HCT116 (cell line): Measurements from ENCODE around the gene SORCS2. TPM values are rescaled to one million over a fixed set of nuclear protein-coding genes. Genes with fewer than 3 reads are reported as not detected.

ENCODE experiments used
- ATAC-seq: fragments of 200-7000 bp; cut with Tn5 transposase; 2 replicates; pipeline ENCODE4 v1.9.1; 2020; ENCODE audit warnings: mild to moderate bottlenecking, moderate library complexity
- BruUV-seq: library from RNA; stranded (reverse); fragments of 400-500 nt; replicated peaks from 2 replicates; lab custom pipeline; 2021; lab: Mats Ljungman, UMichigan
- CTCF ChIA-PET: fragments of 300-600 bp; sonication (Branson Sonifier 250); formaldehyde crosslinking; loops from one replicate; lab custom pipeline; 2021; ENCODE audit warnings: antibody characterized with exemption; lab: Charles Lee
- POLR2A ChIA-PET: fragments of 300-600, 350-600 bp; sonication (Branson Sonifier 250); formaldehyde crosslinking; loops from one replicate; lab custom pipeline; 2021; ENCODE audit warnings: antibody characterized with exemption; lab: Charles Lee
- RAD21 ChIA-PET, 2 experiments: fragments of 300-600 bp; sonication (Branson Sonifier 250); formaldehyde crosslinking; loops; one replicate each; lab custom pipeline; 2023; ENCODE audit warnings: low total read pairs in 2 of 2; ENCODE audit not compliant: uncharacterized antibody in 2 of 2, unreplicated experiment in 2 of 2, low non-redundant PET in 1 of 2; lab: Charles Lee
- DNase-seq: peaks from one replicate; pipeline ENCODE4 v3.0.0-alpha.2; 2010; ENCODE audit warnings: low read depth, low spot score
- H2AFZ ChIP-seq: fragments of 200-600 bp; shearing (Covaris generic), sonication (generic); 2 replicates; pipeline ENCODE4 v1.6.1; 2017; ENCODE audit warnings: low read depth, mixed run types, mixed read lengths, antibody characterized with exemption, low read length; ENCODE audit not compliant: poor library complexity, severe bottlenecking
- H3K27ac ChIP-seq: 2 replicates; pipeline ENCODE4 v1.5.1; 2012; ENCODE audit warnings: low read depth, low read length
- H3K27me3 ChIP-seq: fragments of 200-600 bp; sonication (generic); 2 replicates; pipeline ENCODE4 v1.6.1; 2016; ENCODE audit warnings: mixed run types, low read length, mixed read lengths; ENCODE audit not compliant: insufficient read depth
- H3K36me3 ChIP-seq, 2 experiments: fragments of 200-500 bp in 1 of 2; fragments of 200-600 bp in 1 of 2; sonication (Bioruptor generic) in 1 of 2; sonication (generic) in 1 of 2; 2 replicates each; pipeline versions ENCODE4 v1.5.1 to v1.6.1; 2014 to 2016; ENCODE audit warnings: low read length in 2 of 2, inconsistent platforms in 1 of 2, mixed read lengths in 1 of 2, mixed run types in 1 of 2; ENCODE audit not compliant: insufficient read depth in 2 of 2, control insufficient read depth in 1 of 2
- H3K4me1 ChIP-seq, 2 experiments: fragments of 200-600 bp in 1 of 2; sonication (generic) in 1 of 2; 2 replicates each; pipeline versions ENCODE4 v1.5.1 to v1.6.1; 2012 to 2017; ENCODE audit warnings: low read length in 2 of 2, inconsistent platforms in 1 of 2, mild to moderate bottlenecking in 1 of 2, mixed read lengths in 1 of 2, mixed run types in 1 of 2, moderate library complexity in 1 of 2; ENCODE audit not compliant: insufficient read depth in 2 of 2, control insufficient read depth in 1 of 2
- H3K4me2 ChIP-seq: fragments of 200-600 bp; sonication (generic); 2 replicates; pipeline ENCODE4 v1.6.1; 2017; ENCODE audit warnings: mixed run types, low read length, mixed read lengths
- H3K4me3 ChIP-seq, 2 experiments: fragments of 200-600 bp in 1 of 2; sonication (generic) in 1 of 2; replicated peaks in 1 of 2; 2 replicates each; pipeline ENCODE4 v1.5.1; 2011 to 2016; ENCODE audit warnings: low read length in 2 of 2, control low read depth in 1 of 2, low read depth in 1 of 2, mild to moderate bottlenecking in 1 of 2, mixed read lengths in 1 of 2, mixed run types in 1 of 2
- H3K79me2 ChIP-seq: fragments of 200-600 bp; sonication (generic); 2 replicates; pipeline ENCODE4 v1.6.1; 2017; ENCODE audit warnings: mild to moderate bottlenecking, mixed run types, low read length, moderate library complexity, mixed read lengths; ENCODE audit not compliant: insufficient read depth
- H3K9ac ChIP-seq: fragments of 200-600 bp; sonication (generic); 2 replicates; pipeline ENCODE4 v1.6.1; 2016; ENCODE audit warnings: low read length, mixed read lengths
- H3K9me2 ChIP-seq: fragments of 200-600 bp; sonication (generic), shearing (Covaris generic); 2 replicates; pipeline ENCODE4 v1.6.1; 2017; ENCODE audit warnings: mixed run types, mild to moderate bottlenecking, moderate library complexity; ENCODE audit not compliant: insufficient read depth
- H3K9me3 ChIP-seq, 2 experiments: fragments of 200-500 bp in 1 of 2; fragments of 200-600 bp in 1 of 2; sonication (Bioruptor generic) in 1 of 2; sonication (generic) in 1 of 2; 2 replicates each; pipeline ENCODE4 v1.6.1; 2014 to 2017; ENCODE audit warnings: low read length in 2 of 2, mixed read lengths in 2 of 2, inconsistent platforms in 1 of 2, low read depth in 1 of 2, mild to moderate bottlenecking in 1 of 2, mixed run types in 1 of 2, moderate library complexity in 1 of 2; ENCODE audit not compliant: control insufficient read depth in 1 of 2, insufficient read depth in 1 of 2
- H4K20me1 ChIP-seq: fragments of 200-600 bp; sonication (generic), shearing (Covaris generic); 2 replicates; pipeline ENCODE4 v1.6.1; 2017; ENCODE audit warnings: mixed run types, mild to moderate bottlenecking, moderate library complexity; ENCODE audit not compliant: insufficient read depth
- CBX3 ChIP-seq: IDR thresholded peaks from 2 replicates; pipeline ENCODE4 v1.6.1; 2012; ENCODE audit warnings: low read depth
- CEBPB ChIP-seq: IDR thresholded peaks from 2 replicates; pipeline ENCODE4 v1.6.1; 2012; ENCODE audit warnings: low read depth
- EGR1 ChIP-seq: IDR thresholded peaks from 2 replicates; pipeline ENCODE4 v1.6.1; 2012; ENCODE audit warnings: low read depth
- ELF1 ChIP-seq: IDR thresholded peaks from 2 replicates; pipeline ENCODE4 v1.6.1; 2012; ENCODE audit warnings: low read depth, borderline replicate concordance
- EZH2 ChIP-seq: fragments of 200-600 bp; sonication (generic); IDR thresholded peaks from 2 replicates; pipeline ENCODE4 v1.6.1; 2017; ENCODE audit warnings: antibody characterized with exemption, mixed run types
- EZH2phosphoT487 ChIP-seq: fragments of 200-600 bp; IDR thresholded peaks from 2 replicates; pipeline ENCODE4 v1.6.1; 2018; ENCODE audit warnings: antibody characterized with exemption, borderline replicate concordance
- FOSL1 ChIP-seq: IDR thresholded peaks from 2 replicates; pipeline ENCODE4 v1.6.1; 2012; ENCODE audit warnings: low read depth
- JUND ChIP-seq: IDR thresholded peaks from 2 replicates; pipeline ENCODE4 v1.6.1; 2012
- POLR2A ChIP-seq: IDR thresholded peaks from 2 replicates; pipeline ENCODE4 v1.7.0; 2011; ENCODE audit warnings: borderline replicate concordance; ENCODE audit not compliant: insufficient read depth, insufficient read length; ENCODE audit errors: extremely low read depth
- POLR2AphosphoS5 ChIP-seq: IDR thresholded peaks from 2 replicates; pipeline ENCODE4 v1.6.1; 2011; ENCODE audit warnings: mild to moderate bottlenecking, low read depth, low read length, moderate library complexity
- RAD21 ChIP-seq: IDR thresholded peaks from 2 replicates; pipeline ENCODE4 v1.6.1; 2012; ENCODE audit warnings: low read depth, mild to moderate bottlenecking
- SIN3A ChIP-seq: IDR thresholded peaks from 2 replicates; pipeline ENCODE4 v1.6.1; 2012; ENCODE audit warnings: low read depth
- SP1 ChIP-seq: IDR thresholded peaks from 2 replicates; pipeline ENCODE4 v1.6.1; 2012; ENCODE audit warnings: low read depth
- SRF ChIP-seq: IDR thresholded peaks from 2 replicates; pipeline ENCODE4 v1.6.1; 2012; ENCODE audit warnings: low read depth
- YY1 ChIP-seq: IDR thresholded peaks from 2 replicates; pipeline ENCODE4 v1.6.1; 2011; ENCODE audit warnings: low read length, low read depth, moderate library complexity, mild to moderate bottlenecking; ENCODE audit not compliant: insufficient replicate concordance; ENCODE audit errors: extremely low read depth
- ZFX ChIP-seq: fragments of 450-650 bp; IDR thresholded peaks from 2 replicates; pipeline ENCODE4 v1.6.1; 2017
- ZNF274 ChIP-seq: fragments of 200-500 bp; sonication (Bioruptor generic); IDR thresholded peaks from 2 replicates; pipeline ENCODE4 v1.6.1; 2014; ENCODE audit warnings: mild to moderate bottlenecking, low read depth, low read length, inconsistent platforms
- intact Hi-C: fragments of 100-400 bp; cut with micrococcal nuclease; formaldehyde crosslinking; loops from 2 replicates; pipeline ENCODE4 v1.10.0; 2022
- total RNA-seq: library from RNA; stranded (reverse); gene quantifications from one replicate; pipeline ENCODE4 v1.2.1, GENCODE V29; 2021; ENCODE audit not compliant: unreplicated experiment
- TF ChIP-seq, protein P1 (sequence below): IDR thresholded peaks from 2 replicates; pipeline ENCODE4 v1.6.1; 2012
- TF ChIP-seq, protein P2 (sequence below): IDR thresholded peaks from 2 replicates; pipeline ENCODE4 v1.6.1; 2012

Gene SORCS2
- total RNA-seq, 1 experiment from 2014 or later, result 0.37 TPM

DNA sequence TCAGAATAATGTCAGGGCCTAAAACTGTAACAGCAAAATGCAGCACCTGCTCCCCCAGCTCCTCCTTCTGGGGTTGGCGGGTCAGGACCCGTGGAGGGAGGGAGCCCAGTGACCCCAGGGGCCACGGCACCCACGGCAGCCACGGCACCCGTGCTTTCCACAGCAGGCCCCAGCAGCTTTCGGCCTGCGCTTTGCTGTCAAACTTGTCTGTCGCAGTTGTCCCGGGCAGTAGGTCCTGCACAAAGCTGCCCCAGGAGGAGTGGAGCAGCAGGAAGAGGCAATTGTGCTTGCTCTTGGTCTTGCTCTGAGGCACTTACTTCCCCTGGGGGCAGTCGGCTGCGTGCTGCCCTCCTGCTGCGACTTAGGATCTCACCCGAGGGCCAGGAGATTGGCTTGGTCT, 563.7 kb downstream of the SORCS2 start:
- no peak overlapping the region for H2AFZ ChIP-seq
- CTCF ChIA-PET, result interaction anchor here (0.8 kb wide), 1 partner anchor 46 kb away, joined by 3 read pairs; no protein-coding TSS in a partner anchor
- no peaks in the 10 kb centered on the region for H3K9me3 ChIP-seq
- RAD21 ChIA-PET, result no interaction called here
- H4K20me1 ChIP-seq, result no peaks in the 10 kb centered on the region
- TF ChIP-seq CBX3, result no peak
- TF ChIP-seq, protein P1, sequence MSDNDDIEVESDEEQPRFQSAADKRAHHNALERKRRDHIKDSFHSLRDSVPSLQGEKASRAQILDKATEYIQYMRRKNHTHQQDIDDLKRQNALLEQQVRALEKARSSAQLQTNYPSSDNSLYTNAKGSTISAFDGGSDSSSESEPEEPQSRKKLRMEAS, result no peak
- no peak for TF ChIP-seq POLR2AphosphoS5
- no peak for TF ChIP-seq POLR2A
- TF ChIP-seq FOSL1, result no peak
- TF ChIP-seq EZH2phosphoT487, result no peak
- TF ChIP-seq CEBPB, result no peak
- TF ChIP-seq ZFX, result no peak
- TF ChIP-seq SRF, result no peak
- TF ChIP-seq SP1, result no peak
- TF ChIP-seq RAD21, result no peak
- no peak for TF ChIP-seq EZH2
- no peak for TF ChIP-seq EGR1
- no peak for TF ChIP-seq SIN3A
- TF ChIP-seq ELF1, result no peak
- TF ChIP-seq, protein P2, sequence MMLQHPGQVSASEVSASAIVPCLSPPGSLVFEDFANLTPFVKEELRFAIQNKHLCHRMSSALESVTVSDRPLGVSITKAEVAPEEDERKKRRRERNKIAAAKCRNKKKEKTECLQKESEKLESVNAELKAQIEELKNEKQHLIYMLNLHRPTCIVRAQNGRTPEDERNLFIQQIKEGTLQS, result no peak
- TF ChIP-seq YY1, result no peak
- no peak for TF ChIP-seq JUND
- TF ChIP-seq ZNF274, result no peak
- DNase-seq (no peak), ATAC-seq (no peak)
- intact Hi-C loops, result no loop called here
- H3K9ac ChIP-seq, result no peak overlapping the region
- no peaks in the 10 kb centered on the region for H3K4me1 ChIP-seq
- no peaks in the 10 kb centered on the region for H3K36me3 ChIP-seq
- no peaks in the 10 kb centered on the region for H3K9me2 ChIP-seq
- H3K4me3 ChIP-seq, result no peak overlapping the region
- no peaks in the 10 kb centered on the region for H3K79me2 ChIP-seq
- BruUV-seq, result no TSS peak
- no peaks in the 10 kb centered on the region for H3K27me3 ChIP-seq
- no peak overlapping the region for H3K4me2 ChIP-seq
- no peak overlapping the region for H3K27ac ChIP-seq
- POLR2A ChIA-PET, result no interaction called here
